SK-N-SH (cell line): ENCODE results near the gene SEPTIN7. TPM values are rescaled to one million over a fixed set of nuclear protein-coding genes. Genes with fewer than 3 reads are reported as not detected.

Experiments used
- CTCF ChIA-PET: fragments of 300-600, 350-600 bp; formaldehyde crosslinking; extraction: SDS; loops from one replicate; lab custom pipeline; 2021; lab: Yijun Ruan, JAX
- POLR2A ChIA-PET: fragments of 350-600 bp; sonication (Branson Sonifier 250); formaldehyde crosslinking; extraction: SDS; loops from one replicate; lab custom pipeline; 2020; ENCODE audit warnings: antibody characterized with exemption, inconsistent platforms; lab: Yijun Ruan, JAX
- DNase-seq: peaks from one replicate; pipeline ENCODE4 v3.0.0; 2012
- H2AFZ ChIP-seq: fragments of 200-600 bp; sonication (generic); 2 replicates; pipeline ENCODE4 v1.8.1; 2016; ENCODE audit warnings: antibody characterized with exemption, mild to moderate bottlenecking, low read depth
- H3F3A ChIP-seq: fragments of 200-600 bp; sonication (generic); replicated peaks from 2 replicates; pipeline ENCODE3; 2016; ENCODE audit warnings: antibody characterized with exemption, mild to moderate bottlenecking; ENCODE audit not compliant: insufficient read depth
- H3K27ac ChIP-seq, 2 experiments: fragments of 200-500 bp in 1 of 2; fragments of 200-600 bp in 1 of 2; sonication (Bioruptor generic) in 1 of 2; sonication (generic), shearing (Covaris generic) in 1 of 2; 2 replicates each; pipeline versions ENCODE4 v1.5.1 to v1.6.1; 2014 to 2016; ENCODE audit warnings: low read depth in 2 of 2, inconsistent platforms in 1 of 2, low read length in 1 of 2, mild to moderate bottlenecking in 1 of 2, mixed read lengths in 1 of 2
- H3K27me3 ChIP-seq: fragments of 200-600 bp; sonication (generic), shearing (Covaris generic); 2 replicates; pipeline ENCODE4 v1.6.1; 2016; ENCODE audit warnings: mixed run types; ENCODE audit not compliant: insufficient read depth
- H3K36me3 ChIP-seq, 2 experiments: fragments of 200-500 bp in 1 of 2; fragments of 200-600 bp in 1 of 2; sonication (Bioruptor generic) in 1 of 2; sonication (generic) in 1 of 2; replicated peaks in 1 of 2; 2 replicates each; pipeline versions ENCODE3 to v1.5.1; 2014 to 2016; ENCODE audit warnings: low read length in 1 of 2, mild to moderate bottlenecking in 1 of 2; ENCODE audit not compliant: insufficient read depth in 2 of 2, control insufficient read depth in 1 of 2
- H3K4me1 ChIP-seq, 2 experiments: fragments of 200-500 bp in 1 of 2; fragments of 200-600 bp in 1 of 2; sonication (Bioruptor generic) in 1 of 2; sonication (generic), shearing (Covaris generic) in 1 of 2; 2 replicates each; pipeline versions ENCODE4 v1.5.1 to v1.6.1; 2014 to 2016; ENCODE audit warnings: low read depth in 1 of 2, low read length in 1 of 2, mixed run types in 1 of 2; ENCODE audit not compliant: insufficient read depth in 2 of 2, control insufficient read depth in 1 of 2
- H3K4me2 ChIP-seq: fragments of 200-600 bp; sonication (generic), shearing (Covaris generic); 2 replicates; pipeline ENCODE4 v1.6.1; 2017; ENCODE audit warnings: mixed run types
- H3K4me3 ChIP-seq, 2 experiments: fragments of 200-500 bp in 1 of 2; fragments of 200-600 bp in 1 of 2; sonication (Bioruptor generic) in 1 of 2; sonication (generic), shearing (Covaris generic) in 1 of 2; 2 replicates each; pipeline versions ENCODE4 v1.5.1 to v1.8.1; 2014 to 2016; ENCODE audit warnings: low read depth in 2 of 2, inconsistent platforms in 1 of 2, low read length in 1 of 2, mild to moderate bottlenecking in 1 of 2, mixed read lengths in 1 of 2, moderate library complexity in 1 of 2
- H3K79me2 ChIP-seq: fragments of 200-600 bp; sonication (generic); 2 replicates; pipeline ENCODE4 v1.8.1; 2017; ENCODE audit warnings: mild to moderate bottlenecking; ENCODE audit not compliant: insufficient read depth
- H3K9ac ChIP-seq: fragments of 200-600 bp; sonication (generic); 2 replicates; pipeline ENCODE4 v1.6.1; 2017; ENCODE audit warnings: mixed run types
- H3K9me2 ChIP-seq: fragments of 200-600 bp; sonication (generic); 2 replicates; pipeline ENCODE4 v1.6.1; 2017; ENCODE audit warnings: mixed run types
- H3K9me3 ChIP-seq: fragments of 200-600 bp; sonication (generic); 2 replicates; pipeline ENCODE4 v1.6.1; 2017; ENCODE audit warnings: mixed run types, mild to moderate bottlenecking, moderate library complexity
- H4K20me1 ChIP-seq: fragments of 200-600 bp; sonication (generic); 2 replicates; pipeline ENCODE4 v1.6.1; 2017; ENCODE audit warnings: mild to moderate bottlenecking, mixed run types; ENCODE audit not compliant: insufficient read depth
- CHD2 ChIP-seq: fragments of 150-350 bp; IDR thresholded peaks from 2 replicates; pipeline ENCODE4 v1.6.1; 2018; ENCODE audit warnings: low read length; ENCODE audit not compliant: partially characterized antibody
- ELF1 ChIP-seq: IDR thresholded peaks from 2 replicates; pipeline ENCODE4 v1.4.0; 2012
- FOSL2 ChIP-seq: IDR thresholded peaks from 2 replicates; pipeline ENCODE4 v1.4.0; 2012; ENCODE audit warnings: low read depth, mild to moderate bottlenecking, moderate library complexity, borderline replicate concordance
- FOXM1 ChIP-seq: IDR thresholded peaks from 2 replicates; pipeline ENCODE4 v1.4.0; 2012; ENCODE audit warnings: low read depth, mild to moderate bottlenecking
- GABPA ChIP-seq: IDR thresholded peaks from 2 replicates; pipeline ENCODE4 v1.4.0; 2012; ENCODE audit warnings: low read depth, mild to moderate bottlenecking
- IRF3 ChIP-seq: fragments of 150-350 bp; IDR thresholded peaks from 2 replicates; pipeline ENCODE4 v1.6.1; 2016; ENCODE audit warnings: mild to moderate bottlenecking, low read depth, low read length
- JUND ChIP-seq: IDR thresholded peaks from 2 replicates; pipeline ENCODE4 v1.4.0; 2012
- PBX3 ChIP-seq: IDR thresholded peaks from 2 replicates; pipeline ENCODE4; 2012
- RAD21 ChIP-seq: IDR thresholded peaks from 2 replicates; pipeline ENCODE4 v1.6.1; 2012; ENCODE audit warnings: mild to moderate bottlenecking, low read length
- REST ChIP-seq: IDR thresholded peaks from 2 replicates; pipeline ENCODE4 v1.6.1; 2012; ENCODE audit warnings: mild to moderate bottlenecking, low read depth, low read length, moderate library complexity
- RFX5 ChIP-seq: IDR thresholded peaks from 2 replicates; pipeline ENCODE4 v1.6.1; 2012; ENCODE audit warnings: mild to moderate bottlenecking, improper control_type of control experiment, low read length
- RXRA ChIP-seq: IDR thresholded peaks from 2 replicates; pipeline ENCODE4 v1.4.0; 2012; ENCODE audit warnings: low read depth, mild to moderate bottlenecking, borderline replicate concordance
- SMC3 ChIP-seq: IDR thresholded peaks from 2 replicates; pipeline ENCODE4 v1.6.1; 2012; ENCODE audit warnings: low read depth, low read length, improper control_type of control experiment
- TCF12 ChIP-seq: IDR thresholded peaks from 2 replicates; pipeline ENCODE4 v1.4.0; 2012
- USF1 ChIP-seq: IDR thresholded peaks from 2 replicates; pipeline ENCODE4 v1.4.0; 2012; ENCODE audit warnings: low read depth, borderline replicate concordance
- USF2 ChIP-seq: fragments of 150-350 bp; IDR thresholded peaks from 2 replicates; pipeline ENCODE4 v1.6.1; 2017; ENCODE audit warnings: antibody characterized with exemption, low read length, low read depth, borderline replicate concordance
- WGBS: methylation state at CpG from one replicate; pipeline ENCODE4 v1.1.6; 2017; ENCODE audit warnings: low lambda C conversion rate; 5-methylcytosine and 5-hydroxymethylcytosine counted together
- polyA plus RNA-seq, 3 experiments: library from polyadenylated mRNA; depleted of rRNA; stranded (reverse); fragments of >200 nt; gene quantifications; 2 replicates each; pipeline ENCODE4 v1.2.3, GENCODE V29; 2012

Gene SEPTIN7
- polyA plus RNA-seq, 1 of the 3 experiments (the other 2 are of a cell fraction), result 119 TPM

DNA sequence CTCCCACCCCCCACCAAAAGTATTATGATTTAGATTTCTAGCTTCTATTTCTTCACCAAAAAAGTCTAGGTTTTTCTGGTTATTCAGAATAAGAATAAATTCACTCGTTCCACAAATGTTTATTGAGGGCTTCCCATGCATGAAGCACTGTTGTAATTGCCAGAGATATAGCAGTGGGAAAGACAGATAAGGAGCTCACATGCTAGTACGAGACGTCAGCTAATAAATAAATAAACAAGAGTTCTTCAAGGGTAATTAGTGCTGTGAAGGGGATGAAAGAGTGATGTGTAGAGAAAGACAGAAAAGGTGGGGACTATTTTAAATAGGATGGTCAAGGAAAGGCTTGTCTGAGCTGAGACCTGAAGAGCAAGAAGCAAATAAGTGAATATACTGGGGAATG is 38.1 kb upstream of the SEPTIN7 start (continued):
- no peak for TF ChIP-seq USF1
- no peak for TF ChIP-seq REST
- no peak for TF ChIP-seq RFX5
- TF ChIP-seq CHD2, result no peak

DNA sequence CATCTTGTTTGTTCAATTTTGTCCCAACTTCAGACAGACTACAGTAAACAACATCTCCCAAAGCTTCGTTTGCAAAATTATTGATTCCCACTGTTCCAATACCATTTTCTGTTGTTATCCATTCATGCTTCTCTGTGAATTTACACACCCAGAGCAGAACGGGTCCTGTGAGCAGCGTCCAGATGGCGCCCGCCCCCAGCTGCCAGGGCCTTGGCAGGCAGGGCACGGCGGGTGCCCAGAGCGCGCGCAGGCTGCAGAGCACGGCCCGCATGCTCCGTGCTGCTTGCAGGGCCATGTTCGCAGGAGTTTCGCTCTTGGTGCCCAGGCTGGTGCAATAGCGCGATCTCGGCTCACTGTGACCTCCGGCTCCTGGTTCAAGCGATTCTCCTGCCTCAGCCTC is 32.5 kb upstream of the SEPTIN7 start:
- ChIA-PET POLR2A (no interaction called here), CTCF (interaction anchor here (1.1 to 1.2 kb wide), 2 partner anchors 12 to 34 kb away, joined by 3 read pairs; no protein-coding TSS in a partner anchor)
- Histone ChIP-seq H2AFZ (no peak overlapping the region), H3K4me1 (no peaks in the 10 kb centered on the region), H3K27me3 (no peaks in the 10 kb centered on the region), H3K9ac (no peak overlapping the region), H3K4me3 (no peak overlapping the region), H3K4me2 (no peak overlapping the region), H3F3A (peaks cover 6% of the 10 kb centered on the region), H4K20me1 (no peaks in the 10 kb centered on the region), H3K9me3 (no peaks in the 10 kb centered on the region), H3K36me3 (no peaks in the 10 kb centered on the region), H3K79me2 (no peaks in the 10 kb centered on the region), H3K27ac (no peak overlapping the region), H3K9me2 (no peaks in the 10 kb centered on the region)
- TF ChIP-seq RAD21, result no peak
- no peak for TF ChIP-seq RXRA
- no peak for TF ChIP-seq TCF12
- 94% methylated on average over 20 of the region's 20 CpGs for WGBS
- DNase-seq, result no peak

GRCh38 chr7:35771776-35772175 is 29.1 kb upstream of the SEPTIN7 start:
- Histone ChIP-seq H3K9me3 (no peaks in the 10 kb centered on the region), H3K27me3 (no peaks in the 10 kb centered on the region), H3F3A (no peaks in the 10 kb centered on the region), H3K4me2 (no peak overlapping the region), H3K9me2 (no peaks in the 10 kb centered on the region), H3K27ac (no peak overlapping the region), H3K4me3 (no peak overlapping the region), H2AFZ (no peak overlapping the region), H3K4me1 (no peaks in the 10 kb centered on the region), H3K36me3 (no peaks in the 10 kb centered on the region), H3K79me2 (no peaks in the 10 kb centered on the region), H3K9ac (no peak overlapping the region), H4K20me1 (no peaks in the 10 kb centered on the region)
- ChIA-PET CTCF (interaction anchor here (0.8 kb wide), 1 partner anchor 23 kb away, joined by 3 read pairs; no protein-coding TSS in a partner anchor), POLR2A (interaction anchor here (1.0 kb wide), 1 partner anchor 28 kb away, joined by 3 read pairs; no protein-coding TSS in a partner anchor)
- DNase-seq, result no peak
- TF ChIP-seq JUND (no peak), IRF3 (no peak), USF2 (no peak), FOXM1 (no peak), ELF1 (no peak), RXRA (no peak), SMC3 (no peak), GABPA (no peak), PBX3 (no peak), FOSL2 (no peak)
